ENCODE measurements around the gene TRAK1.

The TRAK1 gene

DNA sequence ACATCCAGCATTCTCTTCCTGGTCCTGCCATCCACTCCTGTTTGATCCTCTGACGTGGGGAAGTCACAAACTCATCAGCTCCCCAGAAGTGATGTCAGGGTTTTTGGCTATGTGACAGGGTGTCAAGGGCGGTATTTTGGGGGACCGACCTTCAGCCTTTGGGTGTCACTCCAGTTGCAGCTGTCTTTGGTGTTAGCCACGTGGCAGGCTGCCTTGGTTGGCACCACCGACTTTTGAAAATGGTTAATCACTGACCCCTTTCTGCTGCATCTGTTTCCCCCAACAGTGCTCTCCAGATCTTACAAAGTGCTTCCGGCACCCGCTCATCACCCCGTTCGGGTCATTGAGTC is 86.6 kb downstream of the TRAK1 start:
- no peak for DNase-seq (ENCODE audit: low spot score)

DNA sequence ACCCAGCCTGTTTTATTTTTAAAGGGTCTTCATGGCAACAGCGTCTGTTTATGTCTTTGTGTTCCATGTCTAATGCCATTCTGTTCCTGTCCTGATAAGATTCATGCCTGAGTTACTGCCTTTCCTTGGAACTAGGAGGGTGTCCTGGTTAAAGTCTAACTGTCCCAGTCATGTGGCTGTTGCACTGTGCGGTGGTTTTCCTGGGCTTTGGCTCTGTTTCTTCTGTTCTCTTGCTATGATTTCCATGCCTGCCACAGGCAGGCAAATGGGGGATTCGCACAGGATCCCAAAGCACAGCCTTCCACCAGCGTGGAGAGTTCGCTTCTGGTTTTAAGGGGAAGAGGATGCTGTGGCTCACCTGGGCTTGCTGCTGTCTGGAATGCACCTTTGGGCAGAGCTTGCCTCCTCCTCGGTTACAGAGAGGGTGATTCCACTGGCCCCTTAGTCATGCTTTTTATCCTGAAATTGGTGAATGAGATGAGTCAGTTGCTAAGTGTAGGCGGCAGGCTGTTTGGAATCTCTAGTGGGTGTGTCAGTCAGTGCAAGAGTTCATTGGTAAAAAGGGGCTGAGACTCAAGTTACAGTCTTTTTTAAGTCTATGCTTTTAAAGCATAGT is 88.1 kb downstream of the TRAK1 start:
- DNase-seq (ENCODE audit: low spot score): no peak

DNA sequence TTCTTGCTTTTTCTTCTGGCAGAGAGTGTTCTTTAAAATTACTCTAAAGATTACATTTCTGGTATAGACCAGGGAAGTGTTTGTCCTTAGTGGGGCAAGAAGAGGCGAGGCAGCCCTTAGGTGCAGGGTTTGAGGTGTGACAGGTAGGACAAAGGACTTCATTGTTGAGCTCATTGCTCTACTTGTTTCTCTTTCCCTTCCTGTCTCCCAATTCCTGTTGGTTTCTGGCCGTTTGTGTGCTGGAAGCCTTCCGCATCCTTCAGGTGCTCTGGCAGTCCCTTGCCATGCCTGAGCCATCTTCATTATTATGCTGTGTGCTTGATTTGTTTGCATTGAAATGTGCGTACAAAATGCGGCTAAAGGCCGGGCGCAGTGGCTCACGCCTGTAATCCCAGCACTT is 89.7 kb downstream of the TRAK1 start:
- no peak for DNase-seq (ENCODE audit: low spot score)

DNA sequence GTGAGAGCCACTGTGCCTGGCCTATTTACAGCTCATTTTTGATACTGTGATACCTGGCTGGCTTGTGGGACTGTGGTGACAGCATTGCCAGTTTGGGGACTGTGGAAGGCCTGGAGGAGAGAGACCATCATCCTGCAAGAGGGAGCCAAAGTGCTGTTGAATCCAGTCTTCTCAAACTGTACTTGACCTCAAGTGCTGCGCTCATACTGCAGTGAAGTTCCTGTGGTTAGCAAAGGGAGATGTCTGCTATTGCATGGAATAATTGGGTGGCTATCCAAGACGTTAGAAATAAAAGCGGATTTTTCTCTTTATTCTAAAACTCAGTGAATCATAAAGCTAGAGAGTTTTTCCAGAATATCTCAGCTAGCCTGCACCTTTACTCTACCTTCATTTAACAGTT is 91.4 kb downstream of the TRAK1 start:
- DNase-seq (ENCODE audit: low spot score): no peak

DNA sequence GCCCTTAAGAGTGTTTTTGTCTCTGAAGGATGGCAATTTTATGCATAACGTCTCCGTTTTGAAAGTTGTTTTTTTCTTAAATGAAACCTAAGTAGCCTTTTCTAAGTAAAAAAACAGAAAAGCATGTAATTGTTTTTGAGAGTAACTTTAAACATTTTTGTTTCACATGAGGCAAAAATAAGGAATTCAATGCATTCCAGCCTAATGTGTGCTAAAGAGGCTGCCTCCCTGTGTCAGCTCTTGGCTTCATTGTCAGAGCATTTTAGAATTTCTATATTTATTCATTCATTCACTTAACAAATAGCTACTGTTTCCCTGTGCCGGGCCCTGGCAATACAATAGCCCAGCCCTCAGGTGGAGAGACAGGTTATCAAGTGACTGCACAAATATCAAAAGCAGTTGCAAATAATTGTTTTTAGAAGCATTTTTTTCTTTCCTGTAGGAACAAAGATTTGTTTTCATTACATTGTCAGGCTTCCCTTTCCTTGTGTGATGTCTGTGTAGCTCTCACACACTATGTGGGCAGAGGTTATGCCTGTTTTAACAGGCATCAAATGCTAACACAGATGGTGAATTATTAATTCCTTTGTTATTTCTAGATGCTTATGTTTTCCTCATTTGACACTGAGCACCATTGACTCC is 93.0 kb downstream of the TRAK1 start:
- no peak for DNase-seq (ENCODE audit: low spot score)

DNA sequence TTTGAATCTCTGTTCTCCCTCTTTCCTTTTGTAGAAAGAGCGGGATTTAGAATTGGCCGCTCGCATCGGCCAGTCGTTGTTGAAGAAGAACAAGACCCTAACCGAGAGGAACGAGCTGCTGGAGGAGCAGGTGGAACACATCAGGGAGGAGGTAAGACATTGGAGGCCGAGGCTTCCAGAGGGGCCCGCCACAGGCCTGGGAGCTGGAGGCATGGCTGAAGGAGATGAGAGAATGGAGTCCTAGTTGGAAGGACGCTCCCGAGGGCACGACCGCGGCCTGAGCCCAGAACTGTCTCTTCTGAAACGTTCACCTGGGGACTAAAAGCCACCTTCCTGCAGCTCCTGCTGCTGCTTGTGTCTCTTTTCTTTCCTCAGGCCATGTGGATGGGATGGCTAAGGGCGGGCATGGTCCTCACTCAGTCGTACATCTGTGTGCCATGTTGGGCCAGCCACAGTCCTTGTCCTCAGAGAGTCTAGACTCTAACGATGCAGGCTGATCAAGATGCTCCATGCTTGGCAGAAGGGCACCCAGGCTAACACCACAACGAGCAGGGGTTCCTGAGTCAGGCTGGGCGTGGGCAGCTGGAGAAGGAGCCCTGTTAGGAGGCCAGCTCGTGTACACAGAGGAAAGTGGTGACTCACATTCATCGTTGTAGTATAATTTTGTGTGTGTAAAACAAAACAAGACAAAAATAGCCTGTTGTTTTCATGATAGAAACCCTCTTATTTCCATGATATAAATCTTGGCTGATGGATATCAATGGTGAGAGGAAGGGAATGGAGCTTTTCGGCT is 93.7 kb downstream of the TRAK1 start:
- no peak for DNase-seq (ENCODE audit: low spot score)

DNA sequence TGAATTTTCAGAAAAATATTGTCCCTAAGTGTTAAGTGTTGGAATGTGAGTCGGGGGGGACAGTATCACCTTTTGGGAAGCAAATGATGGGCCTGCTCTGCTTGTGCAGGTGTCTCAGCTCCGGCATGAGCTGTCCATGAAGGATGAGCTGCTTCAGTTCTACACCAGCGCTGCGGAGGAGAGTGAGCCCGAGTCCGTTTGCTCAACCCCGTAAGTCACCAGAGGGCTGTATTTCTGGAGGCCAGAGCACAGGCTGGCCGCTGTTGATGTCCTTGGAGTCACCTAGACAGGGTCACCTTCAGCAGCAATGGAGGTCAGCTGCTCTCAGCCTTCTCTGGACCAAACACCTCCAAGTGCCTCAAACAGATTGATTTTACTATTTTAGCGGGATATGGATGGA is 96.8 kb downstream of the TRAK1 start:
- no peak for DNase-seq (ENCODE audit: low spot score)

DNA sequence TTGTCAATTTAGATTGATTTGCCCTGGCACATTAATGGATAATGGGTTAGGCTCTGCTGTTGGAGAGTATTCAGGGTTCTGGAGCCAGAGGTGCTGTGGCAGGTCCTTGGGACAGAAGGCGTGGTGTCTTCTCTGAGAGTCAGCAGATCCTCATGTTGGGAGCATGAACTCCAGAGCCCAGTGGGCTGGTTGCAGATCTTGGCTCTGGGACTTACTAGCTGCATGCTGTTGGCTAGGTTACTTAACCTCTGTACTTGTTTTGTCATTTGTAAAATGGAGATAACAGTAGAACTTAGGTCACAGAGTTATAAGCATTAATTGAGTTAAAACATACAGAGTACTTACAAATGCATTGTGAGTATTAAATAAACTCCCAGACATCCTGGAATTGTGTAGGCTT is 97.2 kb downstream of the TRAK1 start:
- no peak for DNase-seq (ENCODE audit: low spot score)

DNA sequence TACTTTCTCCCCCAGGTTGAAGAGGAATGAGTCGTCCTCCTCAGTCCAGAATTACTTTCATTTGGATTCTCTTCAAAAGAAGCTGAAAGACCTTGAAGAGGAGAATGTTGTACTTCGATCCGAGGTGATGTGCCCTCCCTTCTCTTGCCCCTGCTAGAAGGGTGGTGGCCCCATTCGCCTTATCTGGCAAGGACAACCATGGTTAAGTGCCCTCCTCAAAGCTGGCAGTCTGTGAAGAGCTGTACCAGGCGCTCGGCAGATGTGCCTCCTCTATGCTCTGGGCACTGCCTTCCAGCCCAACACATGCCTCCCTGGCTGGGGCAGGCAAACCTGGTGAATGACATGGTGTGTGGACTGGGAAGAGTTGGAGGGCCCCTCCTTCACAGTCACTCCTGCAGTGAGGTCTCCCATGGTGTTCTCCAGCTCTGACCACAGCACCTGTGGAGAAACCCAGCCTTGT is 97.9 kb downstream of the TRAK1 start:
- no peak for DNase-seq (ENCODE audit: low spot score)

DNA sequence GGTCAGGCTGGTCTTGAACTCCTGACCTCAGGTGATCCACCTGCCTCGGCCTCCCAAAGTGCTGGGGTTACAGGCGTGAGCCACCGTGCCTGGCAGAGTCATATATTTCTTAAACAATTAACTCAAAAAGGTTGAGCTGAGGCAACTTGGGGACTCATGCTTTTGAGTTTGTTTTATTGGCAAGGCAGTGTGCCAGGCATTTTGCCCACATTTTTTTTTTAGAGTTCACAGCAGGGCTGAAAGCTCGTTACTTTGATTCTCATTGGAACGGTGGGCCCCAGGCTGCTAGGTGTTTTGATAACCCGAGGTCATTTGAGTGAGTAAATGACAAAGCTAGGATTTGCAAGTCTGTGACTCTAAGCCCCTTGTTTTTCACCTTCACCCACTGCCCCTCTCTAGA is 98.6 kb downstream of the TRAK1 start:
- DNase-seq (ENCODE audit: low spot score): no peak

DNA sequence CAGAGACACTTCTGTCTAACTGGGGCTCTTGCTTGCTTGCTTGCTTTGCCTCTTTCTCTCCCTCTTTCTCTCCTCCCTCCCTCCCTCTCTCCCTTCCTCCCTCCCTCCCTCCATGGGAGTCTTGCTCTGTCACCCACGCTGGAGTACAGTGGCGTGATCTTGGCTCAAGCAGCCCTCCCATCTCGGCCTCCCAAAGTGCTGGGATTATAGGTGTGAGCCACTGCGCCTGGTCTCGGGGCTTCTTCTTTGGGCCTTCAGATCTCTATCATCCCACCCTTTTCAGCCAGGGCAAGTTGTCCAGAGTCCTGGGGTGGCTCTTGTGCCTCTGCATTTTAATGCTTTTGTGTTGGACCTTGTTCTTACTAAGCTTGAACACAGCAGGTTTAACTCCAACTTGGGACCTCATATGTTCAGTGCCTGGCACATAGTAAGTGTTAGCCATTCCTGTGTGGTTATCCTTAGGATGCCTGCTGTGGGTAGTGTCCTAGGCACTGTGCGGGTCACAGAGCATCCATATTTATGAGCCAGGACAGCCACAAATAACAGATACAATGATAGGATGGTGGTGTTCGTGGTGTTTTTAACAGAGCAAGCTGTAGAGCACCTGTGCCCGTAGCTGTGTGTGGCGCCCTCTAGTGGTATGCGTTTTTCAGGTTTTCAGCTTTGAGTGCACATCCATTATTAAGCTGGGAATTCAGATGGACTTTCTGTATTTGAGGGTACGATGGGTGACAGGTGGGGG is 99.7 kb downstream of the TRAK1 start:
- DNase-seq (ENCODE audit: low spot score): peak; percentile 60

DNA sequence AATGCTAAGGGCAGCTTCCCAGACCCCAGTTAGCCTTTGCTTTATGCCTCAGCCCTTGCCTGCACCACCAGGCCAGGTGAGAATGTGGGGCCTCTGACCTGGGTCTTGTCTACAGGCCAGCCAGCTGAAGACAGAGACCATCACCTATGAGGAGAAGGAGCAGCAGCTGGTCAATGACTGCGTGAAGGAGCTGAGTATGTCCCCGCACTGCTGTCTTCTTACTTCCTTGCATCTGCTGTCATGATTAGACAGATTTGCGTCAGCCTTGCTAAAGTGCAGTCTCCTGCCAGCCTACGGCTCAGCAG is 100.2 kb downstream of the TRAK1 start:
- DNase-seq (ENCODE audit: low spot score): no peak

DNA sequence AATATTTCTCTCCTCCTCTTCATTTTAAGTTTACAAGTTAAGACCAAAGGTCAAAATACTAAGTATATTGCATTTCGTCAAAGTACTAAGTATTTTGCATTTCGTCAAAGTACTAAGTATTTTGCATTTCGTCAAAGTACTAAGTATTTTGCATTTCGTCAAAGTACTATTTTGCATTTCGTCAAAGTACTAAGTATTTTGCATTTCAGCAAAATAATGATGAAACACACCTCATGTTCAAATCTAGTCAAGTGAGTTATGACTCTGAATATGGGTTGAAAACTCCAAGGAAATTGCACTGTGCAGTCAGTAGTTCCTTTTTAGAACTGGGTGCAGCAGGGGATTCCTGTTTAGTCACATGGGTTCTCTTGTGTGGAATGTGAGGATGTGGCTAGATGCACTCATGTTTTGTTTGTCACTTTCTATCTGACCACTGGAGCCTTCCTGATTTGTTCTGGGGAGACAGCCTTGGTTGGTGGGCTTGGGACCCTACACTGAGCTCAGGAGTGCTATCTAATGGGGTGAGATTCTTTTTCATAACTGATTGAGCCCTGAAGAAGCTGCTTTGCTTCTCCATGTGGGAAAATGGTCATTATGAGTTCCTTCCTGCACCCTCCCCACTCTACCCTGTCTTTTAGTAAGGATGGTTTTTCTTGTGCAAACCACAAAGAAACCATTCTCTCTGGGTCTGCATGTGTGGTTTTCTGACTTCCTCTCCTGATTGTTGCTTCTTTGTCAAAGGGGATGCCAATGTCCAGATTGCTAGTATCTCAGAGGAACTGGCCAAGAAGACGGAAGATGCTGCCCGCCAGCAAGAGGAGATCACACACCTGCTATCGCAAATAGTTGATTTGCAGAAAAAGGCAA is 101.4 kb downstream of the TRAK1 start:
- no peak for DNase-seq (ENCODE audit: low spot score)

DNA sequence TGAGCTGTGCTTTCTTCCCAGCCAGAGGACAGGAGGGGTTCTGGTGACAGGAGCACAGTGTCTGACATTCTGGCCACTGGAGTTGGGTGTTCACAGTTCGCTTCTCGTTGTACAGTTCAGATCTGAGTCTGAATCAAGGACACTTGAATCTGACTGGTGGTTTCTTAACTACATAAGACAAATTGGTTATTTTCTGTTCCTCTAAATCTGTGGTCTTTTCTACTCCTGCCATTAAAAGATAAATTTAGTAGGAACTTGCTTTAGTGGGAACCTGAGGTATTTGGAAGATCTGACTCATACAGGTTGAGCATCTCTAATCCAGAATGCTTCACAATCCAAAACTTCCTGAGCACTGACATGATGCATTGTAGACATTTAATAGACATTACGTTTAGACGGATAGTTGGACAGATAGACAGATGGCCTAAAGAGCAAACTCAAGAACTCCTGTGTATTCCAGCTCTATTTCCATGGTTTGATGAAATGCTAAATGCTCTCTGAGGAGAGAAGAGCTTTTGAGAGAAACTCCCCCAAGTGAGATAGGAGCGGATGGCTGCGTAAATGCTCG is 103.9 kb downstream of the TRAK1 start:
- DNase-seq (ENCODE audit: low spot score): no peak

DNA sequence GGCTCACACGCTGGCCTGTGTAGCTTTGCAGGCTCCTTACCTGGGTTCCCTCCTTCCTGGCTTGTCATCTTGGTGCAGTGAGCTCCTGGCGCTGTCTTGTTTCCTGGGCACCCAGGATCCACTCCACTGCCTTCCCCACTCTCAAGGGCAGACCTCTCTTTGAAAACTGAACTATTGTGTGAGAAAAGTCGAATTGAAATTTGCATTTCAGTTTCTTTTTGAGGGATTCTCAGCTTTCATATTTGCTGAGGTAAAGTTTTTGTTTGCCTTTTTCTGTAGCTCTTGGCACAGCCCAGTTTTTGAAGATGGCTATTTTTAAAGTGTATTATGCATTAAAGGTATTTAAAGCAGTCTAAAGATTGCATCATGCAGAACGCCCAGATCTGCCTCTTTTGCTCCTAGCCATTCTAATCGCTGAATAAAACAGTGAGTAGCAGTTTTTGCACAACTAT is 104.7 kb downstream of the TRAK1 start:
- DNase-seq (ENCODE audit: low spot score): peak; percentile 16

DNA sequence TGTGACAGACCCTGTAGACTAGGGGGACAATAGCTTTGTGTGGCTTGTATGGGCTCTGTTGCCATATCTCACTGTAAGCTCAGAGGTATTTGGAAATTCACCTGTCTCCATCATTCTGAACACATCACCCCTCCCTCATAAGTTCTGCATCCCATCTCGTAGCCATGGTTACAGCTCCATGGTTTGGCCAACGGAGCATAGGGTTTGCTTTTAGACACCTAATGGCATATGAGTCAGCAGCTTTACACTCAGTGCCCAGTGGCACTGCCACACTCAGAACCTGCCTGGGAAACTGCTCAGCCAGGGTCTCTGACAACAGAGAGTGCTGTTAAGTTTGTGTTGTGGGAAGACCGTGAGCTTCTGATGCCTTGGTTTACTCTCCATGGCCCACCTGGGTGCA is 107.6 kb downstream of the TRAK1 start:
- DNase-seq (ENCODE audit: low spot score): no peak

DNA sequence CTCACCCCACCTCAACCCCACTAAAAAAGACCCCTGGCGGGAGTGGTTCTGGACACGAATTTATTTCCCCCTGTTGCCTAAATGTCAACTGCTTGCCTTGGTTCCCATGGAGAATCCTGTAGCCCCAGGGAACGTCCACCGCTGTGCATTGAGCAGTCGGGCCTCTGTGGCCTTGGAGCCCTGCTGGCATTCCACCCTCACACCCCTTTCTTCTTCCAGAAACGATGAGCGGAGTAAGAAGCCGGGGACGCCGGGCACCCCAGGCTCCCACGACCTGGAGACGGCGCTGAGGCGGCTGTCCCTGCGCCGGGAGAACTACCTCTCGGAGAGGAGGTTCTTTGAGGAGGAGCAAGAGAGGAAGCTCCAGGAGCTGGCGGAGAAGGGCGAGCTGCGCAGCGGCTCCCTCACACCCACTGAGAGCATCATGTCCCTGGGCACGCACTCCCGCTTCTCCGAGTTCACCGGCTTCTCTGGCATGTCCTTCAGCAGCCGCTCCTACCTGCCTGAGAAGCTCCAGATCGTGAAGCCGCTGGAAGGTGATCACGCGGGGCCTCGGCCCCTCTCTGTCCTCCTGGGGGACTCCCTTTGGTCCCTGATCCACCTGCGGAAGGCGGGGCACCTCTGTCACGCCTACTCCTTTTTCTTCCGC is 111.2 kb downstream of the TRAK1 start:
- DNase-seq (ENCODE audit: low spot score): no peak

DNA sequence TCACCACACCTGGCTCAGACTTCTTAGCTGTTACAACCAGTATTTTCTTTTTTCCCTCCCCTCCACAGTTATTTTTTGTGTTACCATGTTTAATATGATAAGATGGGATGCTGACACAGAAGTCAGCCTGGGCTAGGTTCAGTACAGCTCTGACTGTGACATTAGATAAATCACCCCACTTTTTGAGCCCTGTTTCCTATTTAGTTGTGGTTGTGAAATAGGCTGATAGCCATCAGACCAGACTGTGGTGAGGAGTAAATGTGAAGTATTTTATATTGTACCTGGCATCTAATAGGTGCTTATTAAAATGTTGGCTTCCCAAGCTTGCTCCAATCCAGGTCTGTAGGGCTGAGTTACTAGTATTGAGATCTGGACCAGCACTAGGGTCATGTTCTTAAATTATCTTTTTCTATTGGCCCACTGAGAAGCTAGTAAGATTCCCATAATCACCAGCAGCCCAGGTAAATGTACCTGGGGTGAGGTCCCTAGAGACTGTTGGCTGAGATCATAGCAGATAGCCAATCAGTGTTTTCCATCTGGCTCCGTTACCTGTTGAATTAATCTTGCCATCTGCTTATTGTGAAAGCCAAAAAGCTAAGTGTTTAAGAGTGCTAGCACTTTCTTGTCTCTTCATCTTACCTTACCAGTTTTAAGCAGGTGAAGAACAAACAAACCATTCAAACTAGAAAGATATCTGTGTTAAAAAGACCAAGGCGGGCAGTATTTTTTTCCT is 113.9 kb downstream of the TRAK1 start:
- DNase-seq (ENCODE audit: low spot score): no peak

DNA sequence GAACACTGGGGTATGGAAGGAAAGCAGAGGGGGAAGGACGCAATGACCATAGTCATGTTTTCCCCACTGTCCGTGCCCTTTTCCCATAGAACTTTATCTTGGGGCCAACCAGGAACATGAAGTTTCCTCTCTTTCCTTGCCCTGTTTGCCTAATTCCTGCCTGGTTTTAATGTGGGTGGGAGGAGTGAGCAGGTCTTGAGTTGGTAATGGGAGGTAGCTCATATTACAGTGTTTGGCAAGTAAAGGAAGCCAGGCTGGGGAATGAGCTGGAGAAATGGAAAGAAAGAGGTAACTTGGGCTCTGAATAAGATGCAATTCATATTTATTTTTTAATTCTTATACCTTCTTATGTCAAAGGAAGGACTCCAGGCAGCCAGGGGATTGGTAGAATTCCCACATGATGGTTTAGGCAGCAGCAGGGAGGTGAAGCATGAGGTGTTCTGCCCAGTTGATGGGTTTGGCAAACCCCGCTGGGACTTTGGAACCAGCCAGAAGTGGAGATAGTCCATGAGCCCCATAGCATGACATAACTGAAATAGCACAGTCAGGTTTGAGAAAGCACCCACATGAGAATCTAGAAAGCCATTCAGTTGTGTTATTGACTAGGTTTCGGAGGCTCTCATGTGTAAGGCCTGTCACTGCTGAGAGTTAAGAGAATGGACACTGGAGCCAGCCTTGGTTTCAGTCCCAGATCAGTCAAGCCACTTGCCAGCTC is 114.8 kb downstream of the TRAK1 start:
- DNase-seq (ENCODE audit: low spot score): no peak

DNA sequence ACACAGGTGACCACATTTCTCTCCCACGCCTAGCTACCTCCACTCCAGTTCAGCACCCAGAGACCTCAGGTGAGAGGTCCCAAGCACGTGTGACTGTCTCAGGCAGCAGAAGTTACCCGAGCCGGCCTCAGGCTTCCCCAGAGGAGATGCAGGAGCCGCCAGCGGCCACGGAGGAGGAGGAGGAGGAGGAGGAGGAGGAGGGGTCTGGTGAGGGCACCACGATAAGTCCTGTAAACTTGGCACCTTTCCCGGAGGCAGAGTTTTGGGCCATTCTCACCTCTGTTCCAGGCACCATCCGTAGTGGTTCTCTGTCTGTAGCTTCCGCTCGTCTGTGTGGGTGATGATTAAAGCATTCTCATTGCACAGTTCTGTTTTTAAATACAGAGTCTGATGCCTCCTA is 118.8 kb downstream of the TRAK1 start:
- no peak for DNase-seq (ENCODE audit: low spot score)
